ENCODE results near the gene GGCX. TPM values are rescaled to one million over a fixed set of nuclear protein-coding genes. Genes with fewer than 3 reads are reported as not detected.

Gene GGCX
- total RNA-seq, 3 donors from 2014 or later: 26.4 to 39.1 (median 31.7) TPM

DNA sequence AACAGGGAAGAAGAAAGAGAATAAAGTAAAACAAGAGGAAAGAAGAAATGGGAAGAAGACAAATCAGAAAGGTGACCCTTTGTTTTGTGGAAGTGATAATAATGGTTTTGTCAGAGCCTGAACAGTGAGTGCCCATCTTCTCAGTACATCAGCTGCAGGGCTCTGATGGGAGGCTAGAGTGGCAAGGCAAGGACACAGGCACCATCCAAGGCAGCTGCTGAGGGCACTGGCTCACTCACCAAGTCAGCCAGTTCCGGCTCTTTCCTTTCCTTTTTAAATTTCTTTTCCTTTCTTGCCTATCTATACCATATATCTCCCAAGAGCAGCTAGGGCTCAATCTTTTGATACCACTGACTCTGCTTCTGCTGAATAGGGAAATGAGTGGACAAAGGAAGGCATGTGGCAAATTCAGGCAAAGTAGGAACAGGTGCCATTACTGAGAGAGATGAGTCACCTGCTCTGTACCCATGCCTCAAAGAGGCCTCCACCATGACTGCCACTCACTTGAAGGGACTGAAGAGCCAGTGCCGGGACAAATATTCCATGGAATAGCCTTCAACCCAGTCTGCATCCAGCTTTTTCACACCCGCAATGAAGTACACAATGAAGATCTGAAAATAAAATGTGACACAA is 6.2 kb downstream of the GGCX start:
- H3K9me3 ChIP-seq: no peaks in the 10 kb centered on the region
- H3K4me3 ChIP-seq: no peak overlapping the region
- intact Hi-C loops (cut with DNase I, micrococcal nuclease): loop anchor here in 1 of 2 donors (5.0 kb wide), 1 partner anchor 133 kb away; no protein-coding TSS in a partner anchor
- ATAC-seq: no peak
- H3K4me1 ChIP-seq (ENCODE audit: low read depth): peaks cover 3% of the 10 kb centered on the region
- TF ChIP-seq, protein P1, sequence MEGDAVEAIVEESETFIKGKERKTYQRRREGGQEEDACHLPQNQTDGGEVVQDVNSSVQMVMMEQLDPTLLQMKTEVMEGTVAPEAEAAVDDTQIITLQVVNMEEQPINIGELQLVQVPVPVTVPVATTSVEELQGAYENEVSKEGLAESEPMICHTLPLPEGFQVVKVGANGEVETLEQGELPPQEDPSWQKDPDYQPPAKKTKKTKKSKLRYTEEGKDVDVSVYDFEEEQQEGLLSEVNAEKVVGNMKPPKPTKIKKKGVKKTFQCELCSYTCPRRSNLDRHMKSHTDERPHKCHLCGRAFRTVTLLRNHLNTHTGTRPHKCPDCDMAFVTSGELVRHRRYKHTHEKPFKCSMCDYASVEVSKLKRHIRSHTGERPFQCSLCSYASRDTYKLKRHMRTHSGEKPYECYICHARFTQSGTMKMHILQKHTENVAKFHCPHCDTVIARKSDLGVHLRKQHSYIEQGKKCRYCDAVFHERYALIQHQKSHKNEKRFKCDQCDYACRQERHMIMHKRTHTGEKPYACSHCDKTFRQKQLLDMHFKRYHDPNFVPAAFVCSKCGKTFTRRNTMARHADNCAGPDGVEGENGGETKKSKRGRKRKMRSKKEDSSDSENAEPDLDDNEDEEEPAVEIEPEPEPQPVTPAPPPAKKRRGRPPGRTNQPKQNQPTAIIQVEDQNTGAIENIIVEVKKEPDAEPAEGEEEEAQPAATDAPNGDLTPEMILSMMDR (IDR thresholded peaks at IDR 0.05): no peak
- H3K36me3 ChIP-seq (ENCODE audit: low read depth): no peaks in the 10 kb centered on the region
- no peak for DNase-seq

DNA sequence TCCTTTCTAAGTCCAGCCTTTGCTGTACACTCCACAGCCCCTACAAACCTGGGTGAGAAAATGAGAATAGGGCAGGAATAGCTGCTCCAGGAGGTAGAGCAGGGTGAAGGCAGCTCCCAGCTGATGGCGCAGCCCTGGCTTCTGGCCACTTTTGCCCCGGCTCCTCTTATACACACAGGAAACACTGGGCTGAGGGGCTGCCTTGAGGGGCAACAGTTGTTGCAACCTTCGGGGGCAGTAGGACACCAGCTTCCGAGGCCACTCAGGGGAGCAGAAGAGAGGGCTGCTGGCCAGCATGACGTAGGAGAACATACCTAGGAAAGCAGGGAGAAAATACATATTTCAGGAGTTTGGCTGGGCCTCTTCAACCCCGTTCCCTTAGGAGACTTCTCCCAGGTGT is 8.1 kb downstream of the GGCX start:
- Histone ChIP-seq H3K36me3 (ENCODE audit: low read depth) (no peaks in the 10 kb centered on the region), H3K9me3 (no peaks in the 10 kb centered on the region), H3K4me1 (ENCODE audit: low read depth) (no peaks in the 10 kb centered on the region), H3K4me3 (no peak overlapping the region)
- intact Hi-C loops (cut with DNase I, micrococcal nuclease): loop anchor here in 1 of 2 donors (5.0 kb wide), 1 partner anchor 131 kb away; no protein-coding TSS in a partner anchor
- DNase-seq (no peak), ATAC-seq (no peak)
- TF ChIP-seq, protein P1 (IDR thresholded peaks at IDR 0.05): no peak

DNA sequence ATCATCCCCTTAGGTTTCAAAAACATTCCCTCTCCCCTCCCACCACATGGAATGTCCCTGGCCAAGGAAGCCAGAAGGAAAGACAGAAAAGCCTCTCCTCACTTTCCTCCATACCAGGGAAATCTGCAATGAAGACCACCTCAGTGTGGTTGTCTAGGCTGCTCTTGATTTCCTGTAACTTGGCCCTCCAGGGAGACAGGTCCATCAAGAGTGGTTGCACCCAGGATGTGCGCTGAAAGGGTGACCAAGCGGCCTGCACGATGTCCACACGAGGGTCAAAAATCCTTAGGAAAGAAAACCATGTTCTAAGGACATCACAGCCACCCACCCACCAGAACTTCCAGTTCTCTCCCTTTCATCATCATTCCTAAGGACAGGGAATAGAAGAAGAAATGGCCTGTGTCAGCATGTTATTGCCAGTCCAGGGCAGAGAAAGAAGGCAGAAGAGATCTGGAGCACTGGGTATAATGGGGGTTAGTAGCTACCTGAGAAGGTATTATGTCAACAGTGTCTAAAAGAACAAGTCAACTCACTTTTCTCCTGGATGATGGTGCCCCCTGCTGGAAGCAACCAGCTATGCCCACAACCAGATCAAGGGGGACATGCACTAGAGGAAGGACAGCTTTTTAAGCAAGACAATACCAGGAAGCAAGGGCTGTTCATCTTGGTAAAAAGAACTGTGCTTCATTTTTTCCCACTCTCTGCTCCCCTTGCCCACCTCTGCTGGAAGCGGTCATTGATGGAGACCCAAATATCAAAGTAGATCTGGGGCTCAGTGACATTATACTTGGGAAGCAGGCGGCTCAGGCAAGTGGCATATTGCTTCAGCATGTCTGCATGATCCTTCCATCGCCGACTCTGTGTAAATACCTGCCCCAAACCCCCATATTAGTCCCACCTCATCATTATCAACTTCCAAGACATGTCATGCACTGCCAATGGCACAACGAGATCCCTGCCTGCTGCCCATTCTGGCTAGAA is 9.3 kb downstream of the GGCX start:
- H3K36me3 ChIP-seq (ENCODE audit: low read depth): no peaks in the 10 kb centered on the region
- peak; percentile 91 for ATAC-seq
- TF ChIP-seq, protein P1 (IDR thresholded peaks at IDR 0.05): peak; percentile 79

DNA sequence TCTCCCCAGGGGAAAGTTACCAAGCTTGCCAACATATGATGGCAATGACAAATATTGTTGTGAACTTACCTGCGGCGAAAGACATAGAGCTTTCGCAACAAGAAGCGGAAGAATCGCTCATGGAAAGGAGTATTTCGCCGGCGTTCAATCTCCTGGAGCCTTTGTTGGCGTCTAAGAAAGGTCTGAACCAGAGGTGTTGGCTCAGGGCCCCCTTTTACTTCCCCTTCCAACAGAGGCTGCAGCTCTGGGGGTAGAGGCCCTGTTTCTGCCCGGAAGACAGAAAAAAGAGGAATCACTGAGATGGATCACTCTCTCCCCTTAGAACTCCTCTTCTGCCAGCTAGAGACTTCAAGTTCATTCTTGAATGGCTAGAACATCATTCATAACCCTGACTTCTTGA is 10.8 kb downstream of the GGCX start:
- Histone ChIP-seq H3K36me3 (ENCODE audit: low read depth) (no peaks in the 10 kb centered on the region), H3K9me3 (no peaks in the 10 kb centered on the region), H3K4me3 (no peak overlapping the region), H3K4me1 (ENCODE audit: low read depth) (no peaks in the 10 kb centered on the region)
- TF ChIP-seq, protein P1 (IDR thresholded peaks at IDR 0.05): no peak
- DNase-seq (no peak), ATAC-seq (no peak)
- intact Hi-C loops (cut with DNase I, micrococcal nuclease): loop anchor here in 1 of 2 donors (5.0 kb wide), 1 partner anchor 128 kb away; no protein-coding TSS in a partner anchor

More for the DNA sequence above, 9.3 kb downstream of the GGCX start:
- Histone ChIP-seq H3K4me3 (no peak overlapping the region), H3K9me3 (no peaks in the 10 kb centered on the region), H3K4me1 (ENCODE audit: low read depth) (no peaks in the 10 kb centered on the region)
- intact Hi-C loops (cut with DNase I, micrococcal nuclease): loop anchor here (1.0 to 5.0 kb wide), 2 partner anchors 130 to 132 kb away; no protein-coding TSS in a partner anchor
- peak; percentile 78 to 92 (median 89) for DNase-seq

DNA sequence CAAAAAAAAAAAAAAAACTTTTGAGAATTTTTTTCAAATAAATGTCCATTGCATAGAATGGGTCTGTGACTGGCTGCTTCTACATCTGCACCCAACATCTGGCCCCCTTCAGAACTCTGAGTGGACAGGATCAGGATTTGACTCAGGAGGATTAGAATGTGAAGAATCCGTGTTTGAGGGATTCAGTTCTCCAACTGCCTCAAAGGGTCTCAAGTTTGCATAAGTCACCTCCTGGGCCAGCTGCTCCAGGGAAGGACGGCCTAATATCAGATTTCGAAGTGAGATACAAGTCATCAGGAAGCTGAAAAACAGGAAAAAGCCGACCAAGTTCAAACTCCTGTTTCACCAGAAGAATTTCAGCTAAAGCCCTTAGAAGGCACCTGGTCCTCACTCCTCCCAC is 11.5 kb downstream of the GGCX start:
- no peaks in the 10 kb centered on the region for H3K9me3 ChIP-seq
- no peak for ATAC-seq
- intact Hi-C loops (cut with DNase I, micrococcal nuclease): loop anchor here in 1 of 2 donors (5.0 kb wide), 1 partner anchor 128 kb away; no protein-coding TSS in a partner anchor
- no peak for DNase-seq
- TF ChIP-seq, protein P1 (IDR thresholded peaks at IDR 0.05): no peak
- no peaks in the 10 kb centered on the region for H3K4me1 ChIP-seq (ENCODE audit: low read depth)
- H3K36me3 ChIP-seq (ENCODE audit: low read depth): no peaks in the 10 kb centered on the region
- no peak overlapping the region for H3K4me3 ChIP-seq

Measured in mucosa of descending colon (tissue), 3 donors.